22Rv1 (cell line): ENCODE measurements around the gene MCOLN2.
A peak's percentile ranks its signal among the peaks of the same experiment; 100 is the strongest.

Experiments used
- H3K27ac ChIP-seq: fragments of 450-650 bp; 2 replicates; pipeline ENCODE4 v1.5.1; 2017
- ZFX ChIP-seq: fragments of 450-650 bp; IDR thresholded peaks from 2 replicates; pipeline ENCODE4 v1.6.1; 2017; ENCODE audit warnings: antibody characterized with exemption, borderline replicate concordance
- TF ChIP-seq, protein P1 (sequence below): fragments of 450-650 bp; IDR thresholded peaks from 2 replicates; pipeline ENCODE4 v1.5.1; 2017; ENCODE audit warnings: mild to moderate bottlenecking

Gene MCOLN2

DNA sequence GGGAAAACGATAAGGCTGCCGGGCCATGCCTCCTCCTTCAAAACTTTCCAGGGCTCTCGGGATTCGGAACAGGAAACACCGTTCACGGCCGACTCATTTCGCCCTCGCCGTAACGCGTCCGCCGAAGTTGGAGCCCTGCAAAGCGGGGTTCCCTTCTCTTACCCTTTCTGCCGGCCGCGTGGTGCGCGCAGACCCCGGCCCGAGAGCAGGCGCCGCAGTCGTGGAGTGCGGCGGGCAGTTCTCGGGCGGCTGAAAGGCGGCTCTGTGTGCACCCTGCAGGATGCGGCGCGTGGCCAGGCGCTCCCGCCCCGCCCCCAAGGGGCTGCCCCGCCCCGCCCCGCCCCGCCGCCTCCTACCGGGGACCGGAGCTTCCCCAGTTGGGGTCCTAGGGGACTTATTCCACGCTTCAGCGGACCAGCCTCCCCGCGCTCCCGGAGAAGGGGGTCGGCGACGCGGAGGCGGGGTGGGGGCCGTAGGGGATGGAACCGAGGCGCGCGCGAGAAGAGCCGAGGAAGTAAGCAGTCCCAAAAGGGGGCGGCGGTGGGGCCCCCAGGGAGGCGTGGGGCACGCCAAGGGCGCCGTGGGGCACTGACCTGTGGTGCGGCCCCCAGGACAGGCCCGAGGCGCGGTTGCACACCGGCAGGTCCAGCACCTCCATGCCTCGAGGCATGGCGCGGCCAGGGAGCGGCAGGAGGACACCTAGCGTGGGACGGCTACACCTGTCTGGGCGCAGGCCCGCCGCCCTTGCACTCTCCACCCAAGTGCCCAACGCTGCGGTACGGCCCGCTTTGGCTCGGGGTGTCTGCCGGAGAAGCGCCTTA lies at the start of gene MCOLN2:
Gene MCOLN2, minus strand, starts transcription at position 268 of the 821 bp plus-strand sequence. Its CDS starts 241 bp downstream, at position 27.
- no peak within 1 kb of the TSS for H3K27ac ChIP-seq

GRCh38 chr1:85042413-85042812 lies 45.5 kb upstream of the MCOLN2 start:
- no peak overlapping the region for H3K27ac ChIP-seq
- no peak for TF ChIP-seq ZFX
- TF ChIP-seq, protein P1, sequence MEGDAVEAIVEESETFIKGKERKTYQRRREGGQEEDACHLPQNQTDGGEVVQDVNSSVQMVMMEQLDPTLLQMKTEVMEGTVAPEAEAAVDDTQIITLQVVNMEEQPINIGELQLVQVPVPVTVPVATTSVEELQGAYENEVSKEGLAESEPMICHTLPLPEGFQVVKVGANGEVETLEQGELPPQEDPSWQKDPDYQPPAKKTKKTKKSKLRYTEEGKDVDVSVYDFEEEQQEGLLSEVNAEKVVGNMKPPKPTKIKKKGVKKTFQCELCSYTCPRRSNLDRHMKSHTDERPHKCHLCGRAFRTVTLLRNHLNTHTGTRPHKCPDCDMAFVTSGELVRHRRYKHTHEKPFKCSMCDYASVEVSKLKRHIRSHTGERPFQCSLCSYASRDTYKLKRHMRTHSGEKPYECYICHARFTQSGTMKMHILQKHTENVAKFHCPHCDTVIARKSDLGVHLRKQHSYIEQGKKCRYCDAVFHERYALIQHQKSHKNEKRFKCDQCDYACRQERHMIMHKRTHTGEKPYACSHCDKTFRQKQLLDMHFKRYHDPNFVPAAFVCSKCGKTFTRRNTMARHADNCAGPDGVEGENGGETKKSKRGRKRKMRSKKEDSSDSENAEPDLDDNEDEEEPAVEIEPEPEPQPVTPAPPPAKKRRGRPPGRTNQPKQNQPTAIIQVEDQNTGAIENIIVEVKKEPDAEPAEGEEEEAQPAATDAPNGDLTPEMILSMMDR, result no peak

More for the DNA sequence above, at the start of gene MCOLN2:
- no peak for TF ChIP-seq ZFX
- TF ChIP-seq, protein P1, result peak; percentile 18

DNA sequence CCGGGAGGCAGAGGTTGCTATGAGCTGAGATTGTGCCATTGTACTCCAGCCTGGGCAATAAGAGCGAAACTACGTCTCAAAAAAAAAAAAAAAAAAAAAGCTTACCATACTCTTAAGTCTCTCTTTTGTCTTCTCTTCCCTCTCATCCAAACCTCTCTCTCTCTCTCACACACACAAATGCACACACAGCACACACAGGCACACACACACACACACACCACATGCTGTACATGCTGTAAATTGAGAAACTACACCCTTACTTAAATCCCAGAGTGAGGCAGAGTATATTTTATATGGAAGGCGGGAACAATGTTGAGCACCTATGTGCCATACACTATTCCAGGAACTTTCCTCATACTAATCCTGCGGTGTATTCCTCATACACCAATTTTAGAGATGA lies 44.9 kb upstream of the MCOLN2 start:
- TF ChIP-seq ZFX, result no peak
- TF ChIP-seq, protein P1, result no peak
- H3K27ac ChIP-seq, result no peak overlapping the region

DNA sequence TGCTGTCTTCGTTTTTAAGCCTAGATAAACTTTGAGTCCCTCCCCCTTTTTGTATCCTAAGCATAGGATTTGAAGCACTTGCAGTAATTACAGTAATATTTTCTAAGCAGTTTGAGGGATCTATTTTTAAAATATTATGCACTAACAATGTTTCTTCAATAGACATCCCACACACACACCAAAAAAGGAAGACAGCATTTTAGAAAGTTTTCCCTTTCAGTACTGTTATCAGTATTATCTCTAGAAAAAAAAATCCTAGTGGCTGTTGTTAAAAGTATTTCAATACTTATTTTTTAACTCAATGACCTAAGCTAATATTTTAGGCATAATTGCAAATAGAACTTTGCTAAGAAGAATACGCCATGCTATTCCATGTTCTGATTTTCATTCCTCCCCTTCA lies 36.3 kb upstream of the MCOLN2 start:
- no peak overlapping the region for H3K27ac ChIP-seq
- TF ChIP-seq, protein P1, result no peak
- TF ChIP-seq ZFX, result no peak

DNA sequence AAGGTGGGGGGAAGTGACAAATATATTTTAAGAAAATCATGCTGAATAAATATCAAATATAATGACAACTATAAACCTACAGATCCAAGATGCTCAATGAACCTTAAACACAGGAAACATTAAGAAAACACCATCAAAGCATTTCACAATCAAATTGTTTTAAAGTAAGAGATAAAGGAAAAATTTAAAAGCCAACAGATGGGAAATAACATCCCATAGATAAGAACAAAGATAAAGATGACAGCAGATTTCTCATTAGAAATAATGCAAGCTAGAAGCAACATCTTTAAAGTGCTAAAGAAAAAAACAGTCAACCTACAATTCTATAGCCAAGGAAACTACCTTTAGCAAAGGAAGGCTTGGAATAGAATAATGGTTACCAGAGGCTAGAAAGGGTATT lies 33.6 kb upstream of the MCOLN2 start:
- no peak for TF ChIP-seq ZFX
- TF ChIP-seq, protein P1, result no peak

GRCh38 chr1:85028151-85028550 lies 31.2 kb upstream of the MCOLN2 start:
- H3K27ac ChIP-seq, result no peak overlapping the region
- TF ChIP-seq, protein P1, result no peak
- TF ChIP-seq ZFX, result no peak

More for the DNA sequence above, 33.6 kb upstream of the MCOLN2 start:
- no peak overlapping the region for H3K27ac ChIP-seq

DNA sequence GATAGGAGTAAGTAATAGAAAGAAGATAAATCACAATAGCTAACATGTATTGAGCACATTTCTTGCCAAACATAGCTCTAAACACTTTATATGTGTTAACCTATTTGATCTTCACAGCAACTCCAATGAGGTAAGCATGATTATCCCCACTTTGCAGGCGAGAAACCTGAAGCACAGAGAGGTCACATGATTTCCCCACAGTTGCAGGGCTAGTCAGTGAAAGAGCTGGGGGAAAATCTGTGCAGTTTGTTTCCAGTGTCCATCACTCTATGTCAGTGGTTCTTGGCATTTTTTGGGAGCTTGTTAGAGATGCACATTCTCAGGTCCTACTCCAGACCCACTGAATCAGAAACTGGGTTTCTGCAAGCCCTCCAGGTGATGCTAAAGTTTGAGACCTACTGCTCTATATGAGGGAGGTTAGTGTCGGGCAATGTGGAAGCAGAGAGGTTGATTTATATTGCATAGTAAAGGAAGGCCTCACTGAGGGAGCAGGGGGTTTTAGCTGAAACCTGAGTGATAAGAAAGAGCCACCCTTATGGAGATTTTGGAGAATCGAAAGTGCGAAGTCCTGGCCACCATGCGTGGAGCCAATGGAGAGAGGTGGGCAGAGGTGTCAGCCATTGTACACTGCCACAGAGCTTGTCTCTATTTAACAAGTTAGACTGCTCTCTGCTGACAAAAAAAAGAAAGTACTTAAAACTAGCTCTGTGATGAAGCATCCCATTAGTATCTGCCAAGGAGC lies 30.5 kb upstream of the MCOLN2 start:
- no peak for TF ChIP-seq ZFX
- TF ChIP-seq, protein P1, result no peak
- no peak overlapping the region for H3K27ac ChIP-seq
